NCI-H128 (cell line): Measurements from ENCODE around the gene LGMN.
"Not testable (repeated sequence)": the region's sequence is repeated elsewhere in the genome, so short reads cannot be mapped to it uniquely, and the experiment has no call there.

Experiments used
- DNase-seq: peaks from one replicate; lab custom pipeline; 2025; ENCODE audit not compliant: unreplicated experiment; lab: John Stamatoyannopoulos, UW

Gene LGMN

DNA sequence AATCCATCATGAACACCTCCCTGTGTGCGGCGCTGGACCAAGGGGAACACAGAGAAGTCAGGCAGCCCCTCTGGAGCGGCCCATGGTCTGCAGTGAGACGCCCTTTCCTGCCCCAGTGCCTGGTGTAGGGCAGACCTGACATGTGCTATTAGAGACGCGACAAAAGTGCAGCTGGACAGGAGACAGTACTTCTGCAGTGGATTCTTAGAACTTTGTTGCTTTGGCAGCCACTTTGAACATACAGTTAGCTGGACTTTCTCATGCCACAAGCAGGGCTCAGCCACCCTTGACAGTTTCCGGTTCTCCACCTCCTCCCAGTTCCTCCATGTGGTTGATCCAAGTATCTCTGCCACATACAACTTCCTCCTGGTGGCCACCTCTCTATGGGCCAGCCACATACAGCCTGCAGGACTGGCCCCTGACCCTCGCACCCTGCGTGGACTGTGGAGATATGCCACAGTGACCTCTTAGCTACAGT, 45.9 kb downstream of the LGMN start:
- DNase-seq = no peak

DNA sequence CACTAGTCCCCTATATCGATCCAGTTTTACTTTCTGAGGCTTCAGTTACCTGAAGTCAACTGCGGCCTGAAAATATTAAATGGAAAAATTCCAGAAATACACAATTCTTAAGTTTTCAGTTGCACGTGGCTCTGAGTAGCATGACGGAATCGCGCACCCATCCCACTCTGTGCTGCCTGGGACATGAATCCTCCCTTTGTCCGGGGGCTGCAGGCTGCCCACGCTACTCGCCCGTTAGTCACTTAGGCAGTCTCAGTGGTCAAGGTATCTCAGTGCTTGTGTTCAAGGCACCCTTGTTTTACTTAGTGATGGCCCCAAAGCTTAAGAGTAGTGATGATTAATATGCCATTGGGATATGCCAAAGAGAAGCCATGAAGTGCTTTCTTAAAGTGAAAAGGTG, 46.6 kb downstream of the LGMN start:
- DNase-seq = no peak

DNA sequence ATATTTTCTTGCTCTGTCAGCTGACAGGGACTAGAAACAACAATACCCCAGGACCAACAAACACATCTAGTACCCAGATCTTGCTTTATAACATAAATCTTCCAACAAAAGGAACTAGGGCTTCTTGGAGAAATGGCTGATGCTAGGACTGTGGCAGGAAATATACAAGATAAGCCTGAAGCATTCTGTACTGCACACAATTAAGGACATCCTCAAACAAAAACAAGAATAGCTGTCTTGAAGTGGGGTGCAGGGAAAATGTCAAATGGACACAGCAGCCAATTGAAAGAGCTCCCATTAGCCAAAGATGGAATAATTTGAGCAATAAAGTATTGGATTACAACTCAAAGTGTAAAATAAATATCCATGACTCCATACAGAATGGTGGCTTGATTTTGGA, 50.0 kb downstream of the LGMN start:
- DNase-seq = no peak

DNA sequence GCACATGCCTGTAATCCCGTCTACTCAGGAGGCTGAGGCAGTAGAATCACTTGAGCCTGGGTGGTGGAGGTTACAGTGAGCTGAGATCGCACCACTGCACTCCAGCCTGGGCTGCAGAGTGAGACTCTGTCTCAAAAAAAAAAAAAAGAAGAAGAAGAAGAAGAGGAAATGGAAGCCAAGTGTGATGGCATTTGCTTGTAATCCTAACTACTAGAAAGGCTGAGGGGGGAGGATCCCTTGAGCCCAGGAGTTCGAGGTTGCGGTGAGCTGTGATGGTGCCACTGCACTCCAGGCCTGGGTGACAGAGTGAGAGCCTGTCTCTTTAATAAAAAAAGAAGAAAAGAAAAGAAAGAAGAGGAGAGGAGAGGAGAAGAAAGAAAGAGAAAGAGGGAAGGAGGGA, 52.1 kb downstream of the LGMN start:
- DNase-seq = no peak

DNA sequence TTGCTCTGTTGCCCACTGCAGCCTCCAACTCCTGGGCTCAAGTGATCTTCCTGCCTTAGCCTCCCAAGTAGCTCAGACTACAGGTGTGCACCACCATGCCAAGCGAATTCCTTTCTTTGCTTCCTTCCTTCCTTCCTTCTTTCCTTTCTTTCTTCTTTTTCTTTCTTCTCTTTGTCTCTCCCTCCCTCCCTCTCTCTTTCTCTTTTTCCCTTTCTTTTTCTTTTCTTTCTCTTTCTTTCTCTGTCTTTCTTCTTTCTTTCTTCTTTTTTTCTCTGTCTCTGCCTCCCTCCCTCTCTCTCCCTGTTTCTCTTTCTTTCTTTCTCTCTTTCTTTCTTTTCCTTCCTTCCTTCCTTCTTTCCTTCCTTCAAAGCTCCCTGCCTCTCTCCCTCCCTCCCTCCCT, 52.9 kb downstream of the LGMN start:
- no peak for DNase-seq

DNA sequence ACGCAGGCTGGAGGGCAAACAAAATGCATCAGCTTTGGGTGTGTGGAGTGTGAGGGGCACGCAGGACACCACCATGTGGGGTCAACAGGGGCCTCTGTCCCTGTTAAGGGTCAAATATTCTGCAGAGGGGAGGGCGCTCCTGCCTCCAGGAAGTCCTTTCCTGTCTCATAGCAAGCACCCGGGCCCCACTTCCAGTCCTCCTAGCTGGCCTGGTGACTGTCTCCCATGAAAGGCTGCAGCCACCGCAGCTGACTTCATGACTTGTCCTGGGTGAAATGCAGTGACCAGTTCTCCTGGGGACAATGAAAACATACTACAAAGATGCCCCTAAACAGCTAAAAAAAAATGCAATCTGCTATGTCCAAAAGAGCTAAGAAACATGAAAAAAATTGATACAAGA, 53.6 kb downstream of the LGMN start:
- no peak for DNase-seq

DNA sequence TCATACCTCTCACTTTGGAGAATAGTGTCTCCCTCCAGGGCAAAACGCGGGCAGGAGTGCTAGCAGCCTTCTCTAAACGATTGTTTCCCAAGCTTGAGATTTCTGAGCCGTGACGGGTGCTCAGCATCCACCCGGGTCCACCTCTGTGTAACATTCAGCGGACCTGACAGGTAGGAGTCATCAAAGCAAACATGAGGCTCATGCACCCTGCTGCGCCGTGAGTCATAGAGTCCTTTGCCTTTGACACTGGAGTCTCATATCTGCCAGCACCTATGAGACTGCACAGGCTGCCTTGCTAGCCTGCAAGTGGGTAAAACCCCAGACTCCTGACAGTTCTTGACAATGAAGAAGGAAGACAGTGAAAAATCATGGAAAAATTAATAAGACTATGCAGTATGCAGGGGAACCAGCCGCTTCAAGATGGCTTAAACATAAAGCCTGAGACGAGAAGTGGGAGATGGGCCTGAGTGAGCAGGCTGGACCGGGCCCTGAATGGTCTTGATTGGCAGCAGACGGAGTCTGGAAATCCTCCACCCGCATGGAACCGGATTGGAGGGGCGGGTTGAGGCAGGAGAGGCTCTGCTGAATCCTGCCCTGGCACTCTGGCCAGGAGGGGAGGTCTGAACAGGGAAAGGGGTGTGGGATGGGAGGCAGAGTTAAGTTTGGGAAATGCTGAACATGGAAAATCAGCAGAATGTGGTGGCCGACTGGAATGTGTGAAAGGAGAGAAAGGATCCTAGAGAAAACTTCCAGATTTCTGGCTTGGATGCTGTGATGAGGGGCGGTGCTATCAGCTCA, 54.2 kb downstream of the LGMN start:
- DNase-seq = peak; percentile 42

DNA sequence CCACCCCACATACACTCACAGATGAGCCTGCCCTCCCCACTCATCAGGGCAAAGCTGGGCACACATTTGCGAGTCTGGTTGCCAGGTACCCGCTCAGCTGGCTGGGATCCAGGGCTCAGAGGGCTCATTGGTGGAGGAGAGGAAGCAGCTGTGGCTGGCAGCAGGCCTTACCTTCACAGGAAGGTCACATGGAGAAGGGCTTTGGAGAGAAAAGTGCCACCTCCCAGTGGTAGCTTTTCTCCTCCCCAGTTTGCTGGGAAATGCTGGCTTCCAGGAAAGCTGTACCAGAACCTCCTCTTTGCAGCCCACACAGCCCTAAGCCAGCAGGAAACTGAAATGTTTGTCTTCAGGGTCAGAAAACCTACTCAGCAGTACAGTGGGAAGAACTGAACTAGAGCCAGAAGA, 55.6 kb downstream of the LGMN start:
- DNase-seq = peak; percentile 96

DNA sequence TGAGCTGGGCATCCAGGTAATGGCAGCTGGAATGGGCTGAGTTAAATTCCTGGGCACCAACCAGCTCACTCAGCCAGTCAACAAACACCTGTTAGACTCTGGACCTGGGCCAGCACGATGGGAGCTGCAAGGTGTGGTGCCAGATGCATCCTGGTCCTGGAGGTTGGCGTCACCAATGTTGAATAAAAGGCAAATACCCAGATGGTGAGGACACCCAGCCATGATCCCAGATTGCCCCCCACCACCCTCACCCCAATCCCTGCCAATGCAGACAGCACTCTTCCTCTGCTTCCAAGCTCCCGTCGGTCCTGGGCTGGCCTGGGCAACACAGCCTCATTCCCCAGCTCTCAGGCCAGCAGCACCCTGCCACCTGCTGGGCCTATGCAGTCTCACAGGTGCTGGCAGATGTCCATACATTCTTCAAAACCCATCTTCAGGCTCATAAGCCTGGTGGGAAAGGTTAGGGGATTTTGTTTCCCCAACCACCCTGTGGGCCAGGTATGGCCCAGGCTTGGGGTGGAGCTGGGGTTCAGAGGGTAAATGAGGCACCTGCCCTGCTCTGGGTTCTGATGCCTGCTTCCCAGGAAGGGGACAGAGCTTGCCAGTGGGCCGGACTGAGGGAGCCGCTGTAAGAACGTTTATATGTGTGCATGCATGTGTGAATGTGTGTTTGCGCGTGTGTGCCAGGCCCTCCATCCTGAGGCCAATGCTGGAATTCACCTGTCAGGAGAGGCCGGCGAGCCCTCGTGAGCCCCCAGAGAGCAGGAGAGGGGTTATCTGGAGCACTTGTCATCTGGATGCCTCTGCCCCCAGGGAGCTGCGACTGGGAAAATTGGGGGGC, 58.0 kb downstream of the LGMN start:
- no peak for DNase-seq

DNA sequence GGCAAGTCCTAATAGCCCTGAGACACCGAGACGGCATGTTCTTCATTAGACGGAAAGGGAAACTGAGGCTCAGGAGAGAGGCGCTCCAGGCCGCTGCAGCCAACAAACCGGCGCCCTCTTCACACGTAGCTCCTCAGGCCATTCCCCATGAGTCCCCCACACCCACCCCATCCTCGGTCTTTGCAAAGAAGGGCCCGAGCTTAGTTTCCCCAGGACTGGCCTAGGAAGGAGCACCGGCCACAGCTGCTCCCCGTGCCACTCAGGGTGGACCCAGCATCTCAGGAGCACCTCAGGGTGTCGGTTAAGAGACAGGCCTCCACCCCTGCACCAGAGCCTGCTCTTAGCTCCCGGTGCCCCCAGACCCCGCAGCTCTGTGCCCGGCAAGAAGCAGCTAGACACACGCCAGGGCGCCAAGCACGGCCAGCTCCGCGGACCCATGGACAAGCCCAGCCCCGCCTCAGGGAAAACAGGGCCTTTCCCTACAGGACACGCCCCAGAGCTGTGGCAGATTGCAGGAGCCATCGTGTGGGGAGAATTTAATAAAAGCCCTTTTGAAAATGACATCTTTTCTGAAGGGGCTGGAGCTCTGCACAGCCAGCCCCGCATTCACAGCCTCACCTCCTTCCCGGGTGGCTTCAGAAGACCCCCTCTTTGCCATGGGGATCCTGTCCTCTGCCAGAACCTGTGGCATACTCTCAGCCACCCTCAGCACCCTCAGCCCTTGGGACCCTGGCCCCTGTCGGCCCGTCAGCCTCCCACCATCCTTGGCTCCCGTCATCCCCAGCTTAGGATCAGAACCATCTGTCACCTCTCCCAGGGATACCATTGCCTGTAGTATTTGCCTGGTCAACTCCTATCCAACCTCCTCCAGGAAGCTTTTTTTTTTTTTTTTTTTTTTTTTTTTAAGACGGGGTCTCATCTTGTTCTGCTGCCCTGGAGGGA, 59.7 kb downstream of the LGMN start:
- DNase-seq = no peak

DNA sequence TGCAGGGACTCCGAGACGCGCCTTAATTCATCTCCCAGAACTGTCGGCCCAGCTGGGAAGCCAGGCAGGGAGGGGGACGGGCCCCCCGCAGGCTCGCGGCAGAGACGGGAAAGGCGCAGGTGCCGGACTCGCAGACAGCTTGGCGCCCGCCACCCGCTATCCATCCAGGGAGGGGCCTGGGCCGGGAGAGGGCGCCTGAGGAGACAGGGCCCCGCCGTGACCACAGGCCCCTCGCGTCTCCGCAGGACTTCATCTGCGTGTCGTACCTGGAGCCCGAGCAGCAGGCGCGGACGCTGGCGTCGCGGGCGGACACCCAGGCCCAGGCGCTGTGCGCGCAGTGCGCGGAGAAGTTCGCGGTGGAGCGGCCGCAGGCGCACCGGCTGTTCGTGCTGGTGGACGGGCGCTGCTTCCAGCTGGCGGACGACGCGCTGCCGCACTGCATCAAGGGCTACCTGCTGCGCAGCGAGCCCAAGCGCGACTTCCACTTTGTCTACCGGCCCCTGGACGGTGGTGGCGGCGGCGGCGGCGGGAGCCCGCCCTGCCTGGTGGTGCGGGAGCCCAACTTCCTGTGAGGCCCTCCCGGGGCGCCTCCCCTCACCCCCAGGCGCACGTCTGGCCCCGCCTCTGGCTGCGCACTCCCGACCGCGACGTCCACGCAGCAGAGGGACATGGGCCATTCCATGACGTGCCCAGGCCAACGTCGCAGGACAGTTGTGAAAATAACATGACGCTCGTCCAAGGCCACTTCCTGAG, 60.6 kb downstream of the LGMN start:
- DNase-seq = peak; percentile 61

DNA sequence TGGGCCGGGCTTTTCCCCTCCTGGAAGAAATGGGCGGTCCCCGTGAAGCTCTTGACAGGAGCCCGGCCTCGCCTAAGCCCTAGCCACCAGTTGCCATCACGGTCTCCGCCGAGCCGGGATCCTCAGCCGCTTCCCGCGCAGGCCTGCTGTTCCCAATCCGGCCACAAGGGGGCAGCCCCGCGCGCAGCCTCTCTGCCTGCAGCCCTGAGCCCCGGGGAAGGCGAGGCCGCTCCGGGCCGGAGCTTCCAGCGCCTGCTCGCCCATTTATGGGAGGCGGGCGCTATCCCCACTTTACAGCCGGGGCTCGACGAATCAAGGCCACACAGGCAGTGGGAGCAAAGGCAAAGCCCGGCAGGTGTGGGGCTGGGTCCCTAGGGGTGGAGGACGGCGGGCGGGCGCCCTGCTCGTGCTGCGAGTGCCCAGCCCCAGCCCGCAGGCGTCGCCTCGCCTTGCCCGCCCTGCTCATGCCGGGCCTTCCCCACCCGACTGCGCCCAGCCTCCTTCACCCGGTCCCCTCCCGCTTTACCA, 61.5 kb downstream of the LGMN start:
- DNase-seq = peak; percentile 77

DNA sequence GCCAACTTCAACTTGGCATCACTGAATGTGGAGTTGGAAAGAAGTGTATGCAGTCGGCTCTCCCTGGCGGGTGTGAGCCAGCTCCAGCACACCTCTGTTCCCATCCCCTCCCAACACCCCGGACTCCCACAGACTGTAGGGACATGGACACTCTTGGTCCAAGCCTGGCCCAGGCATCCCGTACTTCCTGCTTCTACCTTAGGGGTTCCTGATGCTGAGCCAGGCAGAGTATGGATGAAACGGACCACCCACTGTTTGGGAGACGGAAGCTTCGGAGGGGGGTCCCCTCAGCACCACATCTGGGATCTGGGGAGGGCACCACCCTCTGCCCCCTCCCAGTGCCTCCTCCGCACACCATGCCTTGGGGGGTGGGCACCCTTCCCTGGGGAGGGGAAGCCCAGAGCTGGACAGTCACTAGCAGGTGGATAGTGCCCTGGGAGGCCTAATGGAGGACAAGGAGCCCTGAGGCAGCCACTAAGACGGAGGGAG, 62.0 kb downstream of the LGMN start:
- no peak for DNase-seq

DNA sequence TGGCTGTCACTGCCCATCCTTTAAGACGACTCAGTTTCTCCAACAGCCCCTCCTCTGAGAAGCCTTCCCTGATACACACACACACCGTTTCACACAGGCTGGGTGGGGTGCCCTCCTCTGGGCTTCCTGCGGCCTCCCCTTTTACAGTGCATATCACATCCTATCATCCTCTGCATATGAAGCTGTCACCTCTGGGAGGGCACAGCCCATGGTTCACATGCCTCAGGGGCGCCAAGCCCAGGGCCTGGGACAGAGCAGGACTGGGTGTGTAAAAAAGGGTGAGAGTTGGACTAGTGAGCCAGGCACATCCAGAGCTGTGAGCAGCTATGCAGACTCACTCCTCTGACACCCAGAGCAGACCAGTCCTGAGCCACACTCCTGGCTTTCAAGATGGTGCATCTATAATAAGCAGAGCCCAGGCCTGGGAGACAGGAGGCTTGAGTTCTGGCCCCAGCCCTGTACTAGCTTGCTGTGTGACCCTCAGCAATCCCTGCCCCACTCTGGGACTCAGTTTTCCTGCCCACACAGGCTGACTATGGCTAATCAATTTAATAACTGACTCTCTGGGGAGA, 62.6 kb downstream of the LGMN start:
- no peak for DNase-seq

DNA sequence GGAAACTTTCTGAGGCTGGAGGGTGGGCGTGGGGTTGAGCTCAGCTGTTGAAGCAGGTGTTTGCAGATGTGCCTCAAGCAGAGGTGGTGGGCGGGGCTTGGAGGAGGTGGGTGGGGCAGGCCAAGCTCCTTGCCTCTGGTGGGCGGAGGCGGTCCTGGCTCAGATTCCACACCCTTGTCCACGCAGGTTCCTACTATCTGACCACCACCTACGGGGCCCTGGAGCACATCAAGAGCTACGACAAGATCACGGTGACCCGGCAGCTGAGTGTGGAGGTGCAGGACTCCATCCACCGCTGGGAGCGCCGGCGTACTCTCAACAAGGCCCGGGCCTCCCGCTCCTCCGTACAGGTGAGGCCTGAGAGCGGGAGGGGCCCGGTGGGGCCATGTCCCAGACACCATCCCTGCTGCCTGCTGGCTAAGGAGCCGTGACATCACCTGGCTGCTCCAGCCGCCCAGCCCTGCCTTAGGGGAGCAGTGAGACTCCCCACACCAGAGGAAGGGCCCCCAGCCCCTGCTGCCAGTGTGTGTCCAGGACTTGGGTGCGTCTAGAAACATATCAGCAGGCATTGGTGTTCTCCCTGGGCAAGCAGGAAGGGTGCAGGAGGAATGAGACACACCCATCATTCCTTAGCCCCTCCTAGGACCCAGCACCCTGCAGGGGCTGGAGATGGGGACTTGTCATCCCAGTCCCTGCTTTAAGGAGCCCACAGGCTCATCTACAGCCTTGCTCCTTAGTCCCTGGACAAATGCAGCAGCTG, 63.4 kb downstream of the LGMN start:
- DNase-seq = no peak

DNA sequence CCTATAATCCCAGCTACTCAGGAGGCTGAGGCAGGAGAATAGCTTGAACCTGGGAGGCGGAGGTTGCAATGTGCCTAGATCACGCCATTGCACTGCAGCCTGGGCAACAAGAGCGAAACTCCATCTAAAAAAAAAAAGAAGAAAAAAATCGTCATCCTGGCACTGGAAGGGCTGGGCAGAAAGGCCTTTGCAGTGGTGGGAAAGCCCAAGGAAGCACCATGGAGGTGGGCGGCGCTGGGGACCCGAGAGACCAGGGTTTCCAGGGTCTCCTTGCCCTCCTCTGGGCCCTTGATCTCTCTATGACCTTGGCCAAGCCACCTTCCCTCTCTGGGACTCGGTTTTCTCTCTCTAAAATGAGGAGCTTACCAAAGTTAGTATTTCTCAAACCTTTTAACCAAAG, 65.4 kb downstream of the LGMN start:
- no peak for DNase-seq

DNA sequence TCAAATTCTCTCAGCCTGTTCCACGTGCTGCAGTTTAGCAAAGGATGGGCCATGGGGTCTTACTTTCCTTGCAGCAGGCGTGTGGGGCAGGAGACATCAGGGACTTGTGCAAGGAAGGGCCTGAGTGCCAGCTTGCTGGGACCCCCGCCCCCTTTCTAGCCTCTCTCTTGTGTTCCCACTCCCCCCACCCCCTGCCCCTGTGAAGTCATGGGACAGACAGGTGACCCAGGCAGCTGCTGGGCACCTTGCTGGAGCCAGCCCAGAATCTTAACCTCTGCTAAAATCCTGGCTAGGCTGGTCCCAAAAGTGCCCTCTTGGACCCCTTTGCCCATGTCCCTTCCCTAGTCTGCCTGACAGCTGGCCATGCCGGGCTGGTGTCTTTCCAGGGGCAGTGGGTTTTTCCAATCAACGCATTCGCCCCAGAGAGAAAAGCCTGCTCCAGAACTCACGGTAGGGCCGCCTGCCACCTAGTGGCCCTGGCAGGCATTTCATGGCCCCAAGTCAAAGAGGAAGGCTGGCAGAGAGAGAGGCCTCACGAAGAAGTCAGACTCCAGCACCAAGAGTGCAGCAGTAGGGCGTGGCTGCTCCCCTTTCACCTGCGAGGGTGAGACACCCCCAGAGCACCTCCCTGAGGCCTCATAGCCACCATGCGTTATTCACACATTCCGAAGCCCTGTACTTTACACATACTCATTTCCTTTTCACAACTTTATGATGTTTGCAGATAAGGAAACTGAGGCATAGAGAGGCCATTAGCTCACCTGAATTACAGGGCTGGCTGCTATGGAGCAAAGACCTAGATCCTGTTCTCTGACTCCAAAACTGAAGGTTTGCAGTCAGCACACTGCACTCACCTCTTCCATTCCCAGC, 67.4 kb downstream of the LGMN start:
- DNase-seq = peak; percentile 13

DNA sequence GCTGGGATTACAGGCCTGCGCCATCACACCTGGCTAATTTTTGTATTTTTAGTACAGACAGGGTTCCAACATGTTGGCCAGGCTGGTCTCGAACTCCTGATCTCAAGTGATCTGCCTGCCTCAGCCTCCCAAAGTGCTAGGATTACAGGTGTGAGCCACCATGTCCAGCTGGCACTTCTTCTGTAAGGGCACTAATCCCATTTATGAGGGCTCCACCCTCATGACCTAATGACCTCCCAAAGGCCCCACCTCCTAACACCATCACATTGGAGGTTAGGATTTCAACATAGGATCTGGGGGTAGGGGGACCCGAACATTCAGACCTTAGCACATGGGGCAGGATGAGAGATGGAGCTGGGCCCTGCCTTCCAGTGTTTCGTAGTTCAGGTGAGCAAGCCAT, 68.1 kb downstream of the LGMN start:
- DNase-seq = not testable (repeated sequence)
